ENCODE results near the gene KMT5B.

GRCh38 chr11:68146010-68146540 is 67.0 kb downstream of the KMT5B start:
- TF ChIP-seq CTCF (IDR thresholded peaks at IDR 0.05) (no peak), ZFX (IDR thresholded peaks at IDR 0.05; ENCODE audit: borderline replicate concordance) (no peak)

Measured in 22Rv1 (cell line).